ENCODE measurements around the gene C22orf31.

The C22orf31 gene

GRCh38 chr22:29011240-29012100 is 50.2 kb downstream of the C22orf31 start:
- no peak for DNase-seq (ENCODE audit: low read depth)
- no peak for TF ChIP-seq CTCF (IDR thresholded peaks at IDR 0.05; ENCODE audit: control insufficient read depth, insufficient read depth, low read depth, low read length, missing control alignments)
- no peak overlapping the region for H3K4me3 ChIP-seq (ENCODE audit: control insufficient read depth, low read depth, low read length)

DNA sequence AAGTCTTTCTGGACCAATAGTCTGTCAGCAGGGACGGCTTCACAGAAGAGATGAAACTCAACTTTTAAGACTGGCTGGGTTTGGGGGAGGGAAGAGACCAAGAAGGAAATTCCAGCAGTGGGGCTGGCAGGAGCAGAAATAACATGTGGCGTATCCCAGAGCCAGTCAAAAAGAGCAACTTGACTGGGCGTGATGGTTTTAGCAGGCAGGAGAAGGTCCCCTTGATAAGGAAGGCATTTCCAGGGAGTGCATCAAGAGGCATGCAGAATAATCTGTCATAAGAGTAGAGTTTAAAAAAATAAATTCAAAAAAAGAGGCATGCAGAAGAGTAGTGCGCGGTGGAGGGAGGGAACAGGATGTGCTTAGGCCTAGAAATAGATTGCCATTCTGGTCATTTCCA is 52.5 kb downstream of the C22orf31 start:
- H3K4me3 ChIP-seq (ENCODE audit: control insufficient read depth, low read depth, low read length) = no peak overlapping the region
- TF ChIP-seq CTCF (IDR thresholded peaks at IDR 0.05; ENCODE audit: control insufficient read depth, insufficient read depth, low read depth, low read length, missing control alignments) = no peak
- no peak for DNase-seq (ENCODE audit: low read depth)
